K562 (cell line): ENCODE data around the gene WDR35. TPM values are rescaled to one million over a fixed set of nuclear protein-coding genes. Genes with fewer than 3 reads are reported as not detected.
A peak's percentile ranks its signal among the peaks of the same experiment; 100 is the strongest.

ENCODE experiments used
- ATAC-seq: fragments of 200-7000 bp; cut with Tn5 transposase; 3 replicates; pipeline ENCODE4 v1.9.1; 2020; ENCODE audit warnings: moderate library complexity
- BruUV-seq: library from RNA; stranded (reverse); fragments of 400-500 nt; replicated peaks from 2 replicates; lab custom pipeline; 2021; lab: Mats Ljungman, UMichigan
- CTCF ChIA-PET: fragments of 300-600 bp; formaldehyde crosslinking; extraction: SDS; loops from one replicate; lab custom pipeline; 2021; ENCODE audit warnings: low intra/inter-chr PET ratio; lab: Yijun Ruan, JAX
- POLR2A ChIA-PET: fragments of 300-600, 350-650 bp; sonication (Branson Sonifier 250); formaldehyde crosslinking; extraction: SDS; loops from one replicate; lab custom pipeline; 2021; ENCODE audit warnings: antibody characterized with exemption, inconsistent platforms; lab: Yijun Ruan, JAX
- DNase-seq, 4 experiments: peaks; one replicate each; pipeline versions ENCODE4 v3.0.0 to v3.0.0-alpha.2; 2011 to 2018; ENCODE audit warnings: low spot score in 3 of 4, mixed read lengths in 3 of 4; ENCODE audit errors: extremely low read depth in 1 of 4
- FAIRE-seq: peaks from 2 replicates; lab custom pipeline; 2011; peaks lifted over from hg19 to GRCh38; lab: Jason Lieb, UNC
- H2AFZ ChIP-seq: 2 replicates; pipeline ENCODE4 v1.6.0; 2011; ENCODE audit warnings: low read depth, low read length, control low read depth, inconsistent platforms
- H3K27ac ChIP-seq: fragments of 200-600 bp; 3 replicates; pipeline ENCODE4 v1.8.0; 2011; ENCODE audit warnings: low read depth, mild to moderate bottlenecking, control low read depth, inconsistent platforms, low read length, moderate library complexity, mixed read lengths; ENCODE audit errors: extremely low read depth
- H3K27me3 ChIP-seq, 2 experiments: fragments of 300-600 bp in 1 of 2; 2 replicates in 1 of 2; 3 replicates in 1 of 2; pipeline versions ENCODE4 v1.6.0 to v1.8.0; 2011; ENCODE audit warnings: inconsistent platforms in 2 of 2, low read length in 2 of 2, mild to moderate bottlenecking in 1 of 2, mixed read lengths in 1 of 2, moderate library complexity in 1 of 2; ENCODE audit not compliant: control insufficient read depth in 2 of 2, insufficient read depth in 2 of 2
- H3K36me3 ChIP-seq: fragments of 300-600 bp; 3 replicates; pipeline ENCODE4 v1.8.0; 2011; ENCODE audit warnings: mild to moderate bottlenecking, low read length, inconsistent platforms; ENCODE audit not compliant: control insufficient read depth, insufficient read depth
- H3K4me1 ChIP-seq, 2 experiments: fragments of 200-600 bp in 1 of 2; replicated peaks in 1 of 2; 2 replicates in 1 of 2; 3 replicates in 1 of 2; pipeline versions ENCODE4 v1.5.1 to v1.8.0; 2011; ENCODE audit warnings: inconsistent platforms in 2 of 2, low read length in 2 of 2, mild to moderate bottlenecking in 1 of 2, mixed read lengths in 1 of 2, moderate library complexity in 1 of 2; ENCODE audit not compliant: control insufficient read depth in 2 of 2, insufficient read depth in 2 of 2
- H3K4me2 ChIP-seq: 2 replicates; pipeline ENCODE4 v1.6.1; 2011; ENCODE audit warnings: low read length, control low read depth, inconsistent platforms, mixed read lengths; ENCODE audit not compliant: insufficient read depth
- H3K4me3 ChIP-seq: fragments of 200-600 bp; sonication (generic), shearing (Covaris generic); 2 replicates; pipeline ENCODE4 v1.5.1; 2016; ENCODE audit warnings: control low read depth, inconsistent platforms
- H3K79me2 ChIP-seq: fragments of 200-600 bp; 3 replicates; pipeline ENCODE4 v1.8.0; 2011; ENCODE audit warnings: low read length, inconsistent platforms; ENCODE audit not compliant: control insufficient read depth, insufficient read depth
- H3K9ac ChIP-seq, 2 experiments: 2 replicates each; pipeline versions ENCODE4 v1.6.0 to v1.6.1; 2011; ENCODE audit warnings: low read depth in 2 of 2, low read length in 2 of 2, control low read depth in 1 of 2, inconsistent platforms in 1 of 2, mild to moderate bottlenecking in 1 of 2, mixed read lengths in 1 of 2; ENCODE audit not compliant: insufficient read depth in 1 of 2
- H3K9me1 ChIP-seq: one replicate; pipeline ENCODE4 v1.6.0; 2011; ENCODE audit warnings: inconsistent platforms, mild to moderate bottlenecking, low read length, moderate library complexity; ENCODE audit not compliant: control insufficient read depth, insufficient read depth
- H3K9me3 ChIP-seq: replicated peaks from 2 replicates; pipeline ENCODE4 v1.5.1; 2011; ENCODE audit warnings: low read depth, low read length, inconsistent platforms; ENCODE audit not compliant: control insufficient read depth, insufficient read depth
- H4K20me1 ChIP-seq: replicated peaks from 2 replicates; pipeline ENCODE4 v1.6.1; 2011; ENCODE audit warnings: low read length, inconsistent platforms, mixed read lengths; ENCODE audit not compliant: control insufficient read depth, insufficient read depth
- ARID4B ChIP-seq: sonication (generic); formaldehyde crosslinking; IDR thresholded peaks from 2 replicates; pipeline ENCODE4 v1.8.0; 2022; ENCODE audit warnings: mild to moderate bottlenecking, missing genetic modification reagents
- CBX5 ChIP-seq: IDR thresholded peaks from 2 replicates; pipeline ENCODE4 v1.6.1; 2014; ENCODE audit warnings: low read depth, borderline replicate concordance
- CHAMP1 ChIP-seq: fragments of 450-650 bp; IDR thresholded peaks from 2 replicates; pipeline ENCODE4 v1.6.1; 2016; ENCODE audit warnings: mild to moderate bottlenecking
- HDGF ChIP-seq: fragments of 450-650 bp; IDR thresholded peaks from 2 replicates; pipeline ENCODE4 v1.6.1; 2016
- L3MBTL2 ChIP-seq: fragments of 450-650 bp; IDR thresholded peaks from 2 replicates; pipeline ENCODE4 v1.6.1; 2016; ENCODE audit warnings: mild to moderate bottlenecking, moderate library complexity
- NCOA4 ChIP-seq: fragments of 450-650 bp; IDR thresholded peaks from 2 replicates; pipeline ENCODE4 v1.6.1; 2018; ENCODE audit warnings: mild to moderate bottlenecking; ENCODE audit not compliant: partially characterized antibody
- NRF1 ChIP-seq, 2 experiments: fragments of 450-650 bp; IDR thresholded peaks in 1 of 2; conservative IDR thresholded peaks in 1 of 2; 2 replicates each; pipeline ENCODE4 v1.6.1; 2014; ENCODE audit warnings: mild to moderate bottlenecking in 2 of 2
- PTRF ChIP-seq: fragments of 450-650 bp; IDR thresholded peaks from 2 replicates; pipeline ENCODE4 v1.6.1; 2016; ENCODE audit warnings: mild to moderate bottlenecking, missing genetic modification characterization, missing compliant biosample characterization
- THRAP3 ChIP-seq: fragments of 450-650 bp; IDR thresholded peaks from 2 replicates; pipeline ENCODE4 v1.6.1; 2016; ENCODE audit warnings: mild to moderate bottlenecking, inconsistent platforms, borderline replicate concordance
- ZNF589 ChIP-seq: fragments of 200-800 bp; sonication (Bioruptor generic); IDR thresholded peaks from 2 replicates; pipeline ENCODE4 v1.6.1; 2016; ENCODE audit warnings: low read depth, missing genetic modification characterization, missing compliant biosample characterization
- WGBS: fragments of 100-300 bp; shearing (Covaris generic); methylation state at CpG from one replicate; pipeline ENCODE4 v1.1.6; 2016; ENCODE audit warnings: low coverage, mixed read lengths; ENCODE audit not compliant: insufficient coverage; ENCODE audit errors: missing lambda C conversion rate; 5-methylcytosine and 5-hydroxymethylcytosine counted together
- in situ Hi-C: fragments of 300-500 bp; cut with MboI; formaldehyde crosslinking; loops from 4 replicates; pipeline ENCODE4 v1.15.0; 2018; ENCODE audit warnings: inconsistent platforms, mixed read lengths
- intact Hi-C: fragments of 100-400 bp; cut with micrococcal nuclease; formaldehyde crosslinking; loops from 2 replicates; pipeline ENCODE4 v1.14.2; 2022
- polyA plus RNA-seq, 8 experiments: library from polyadenylated mRNA; depleted of rRNA in 4 of 8; stranded (reverse) in 5 of 8; unstranded in 3 of 8; fragments of >200 nt; fragmentation: Nextera tagmentation in 2 of 8; fragmentation: Illumina TruSeq in 1 of 8; extraction: Ambion mirVana in 2 of 8; extraction: Trizol in 1 of 8; gene quantifications; 2 replicates each; pipeline versions ENCODE4 v1.2.1 to v1.2.3, GENCODE V29; 2011 to 2014; ENCODE audit warnings: inconsistent platforms in 1 of 8, missing spikeins in 1 of 8
- total RNA-seq, 7 experiments: library from RNA; depleted of rRNA in 6 of 7; stranded (reverse); fragments of >200 nt in 6 of 7; fragmentation: Illumina TruSeq in 2 of 7; extraction: Trizol in 2 of 7; gene quantifications; 2 replicates each; pipeline versions ENCODE4 v1.2.1 to v1.2.3, GENCODE V29; 2011 to 2021; ENCODE audit warnings: low replicate concordance in 1 of 7
- TF ChIP-seq, protein P1 (sequence below): sonication (generic); formaldehyde crosslinking; IDR thresholded peaks from 2 replicates; pipeline ENCODE4 v1.8.1; 2023; ENCODE audit warnings: mild to moderate bottlenecking, missing genetic modification reagents
- TF ChIP-seq, protein P2 (sequence below): fragments of 250-450 bp; sonication (Bioruptor Pico); IDR thresholded peaks from 2 replicates; pipeline ENCODE4 v1.5.0; 2021

The WDR35 gene
- total and polyA plus RNA-seq, 9 of the 15 experiments (the other 6 are each of a cell fraction or from before 2014, with no cell fraction given) = 3.3 to 13.1 (median 8.0) TPM

DNA sequence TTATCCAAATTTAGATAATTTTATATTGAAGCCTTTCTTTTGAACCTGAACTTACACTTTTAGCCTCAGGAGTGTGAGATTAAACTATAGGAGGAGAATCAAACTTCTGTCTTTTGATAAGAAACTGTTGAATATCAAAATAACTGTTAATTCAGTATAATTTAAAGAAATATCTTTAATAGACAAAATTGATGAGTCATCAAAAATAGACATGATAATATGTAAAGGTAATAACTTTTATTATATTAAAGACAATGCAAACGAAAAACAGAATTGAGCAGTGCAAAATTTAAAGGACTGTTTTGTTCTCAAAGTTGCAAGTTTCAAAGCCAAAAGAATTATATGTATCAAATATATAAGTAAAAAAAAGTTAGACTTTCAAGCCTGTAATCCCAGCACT lies 2.0 kb upstream of the WDR35 start (continued):
- TF ChIP-seq CBX5 = no peak

DNA sequence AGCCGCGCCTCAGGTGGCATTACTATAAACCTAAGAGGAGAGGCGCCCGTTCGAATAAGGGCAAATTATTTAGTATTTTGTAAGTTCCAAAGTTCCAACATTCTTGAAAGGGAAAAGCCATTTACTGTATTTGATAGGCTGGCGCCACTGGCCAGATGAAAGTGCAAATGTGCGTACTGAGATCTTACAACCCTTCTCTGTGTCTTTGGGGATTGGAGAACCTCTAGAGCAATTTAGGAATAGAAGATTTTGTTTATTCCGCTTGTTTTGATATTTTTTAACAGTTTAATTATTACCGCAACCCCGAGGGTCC lies 467 bp upstream of the WDR35 start:
- CTCF ChIA-PET = no interaction called here
- H3K36me3 ChIP-seq = peaks cover 4% of the 10 kb centered on the region; the same call in 2 of the 3 replicates
- intact Hi-C loops = no loop called here
- TF ChIP-seq CHAMP1 (peak; percentile 66; the same call in 1 of the 2 replicates), ARID4B (CRISPR knock-in tag) (no peak), THRAP3 (0 out of 2 replicates have a peak, but pooled peaks have one; percentile 60), NRF1 (conservative IDR thresholded peaks at IDR 0.05 in 1 of 2, IDR thresholded peaks at IDR 0.05 in 1 of 2) (peak in 1 of 2 experiments; percentile 49; a peak in 2 of 4 replicates), L3MBTL2 (no peak; the same call in none of the 2 replicates), NCOA4 (no peak), ZNF589 (CRISPR knock-in tag) (no peak), PTRF (no peak), HDGF (no peak)
- TF ChIP-seq, protein P1, sequence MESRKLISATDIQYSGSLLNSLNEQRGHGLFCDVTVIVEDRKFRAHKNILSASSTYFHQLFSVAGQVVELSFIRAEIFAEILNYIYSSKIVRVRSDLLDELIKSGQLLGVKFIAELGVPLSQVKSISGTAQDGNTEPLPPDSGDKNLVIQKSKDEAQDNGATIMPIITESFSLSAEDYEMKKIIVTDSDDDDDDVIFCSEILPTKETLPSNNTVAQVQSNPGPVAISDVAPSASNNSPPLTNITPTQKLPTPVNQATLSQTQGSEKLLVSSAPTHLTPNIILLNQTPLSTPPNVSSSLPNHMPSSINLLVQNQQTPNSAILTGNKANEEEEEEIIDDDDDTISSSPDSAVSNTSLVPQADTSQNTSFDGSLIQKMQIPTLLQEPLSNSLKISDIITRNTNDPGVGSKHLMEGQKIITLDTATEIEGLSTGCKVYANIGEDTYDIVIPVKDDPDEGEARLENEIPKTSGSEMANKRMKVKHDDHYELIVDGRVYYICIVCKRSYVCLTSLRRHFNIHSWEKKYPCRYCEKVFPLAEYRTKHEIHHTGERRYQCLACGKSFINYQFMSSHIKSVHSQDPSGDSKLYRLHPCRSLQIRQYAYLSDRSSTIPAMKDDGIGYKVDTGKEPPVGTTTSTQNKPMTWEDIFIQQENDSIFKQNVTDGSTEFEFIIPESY (CRISPR knock-in tag) = peak; percentile 53; the same call in 1 of the 2 replicates
- TF ChIP-seq, protein P2, sequence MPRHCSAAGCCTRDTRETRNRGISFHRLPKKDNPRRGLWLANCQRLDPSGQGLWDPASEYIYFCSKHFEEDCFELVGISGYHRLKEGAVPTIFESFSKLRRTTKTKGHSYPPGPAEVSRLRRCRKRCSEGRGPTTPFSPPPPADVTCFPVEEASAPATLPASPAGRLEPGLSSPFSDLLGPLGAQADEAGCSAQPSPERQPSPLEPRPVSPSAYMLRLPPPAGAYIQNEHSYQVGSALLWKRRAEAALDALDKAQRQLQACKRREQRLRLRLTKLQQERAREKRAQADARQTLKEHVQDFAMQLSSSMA = no peak

More for the DNA sequence above, 467 bp upstream of the WDR35 start:
- peaks cover 11% of the 10 kb centered on the region; the same call in 1 of the 3 replicates for H3K79me2 ChIP-seq
- no peaks in the 10 kb centered on the region for H3K9me1 ChIP-seq
- H3K9me3 ChIP-seq = no peaks in the 10 kb centered on the region
- FAIRE-seq = no peak
- no peaks in the 10 kb centered on the region; a peak in 2 of 5 replicates for H3K27me3 ChIP-seq
- peaks cover 0 to 9% of the 10 kb centered on the region in 2 experiments; a peak in 2 of 5 replicates for H3K4me1 ChIP-seq
- POLR2A ChIA-PET = interaction anchor here (1.4 kb wide), 1 partner anchor 16 kb away, joined by 4 read pairs; no protein-coding TSS in a partner anchor
- DNase-seq = no peak
- no peak for ATAC-seq
- H3K4me3 ChIP-seq = peak overlapping the region; percentile 74
- H3K9ac ChIP-seq = peak overlapping the region in 1 of 2 experiments; percentile 91; a peak in 2 of 4 replicates
- 51% methylated on average over 10 of the region's 10 CpGs for WGBS
- peak overlapping the region; percentile 96 for H2AFZ ChIP-seq
- in situ Hi-C loops = no loop called here
- H4K20me1 ChIP-seq = no peaks in the 10 kb centered on the region
- H3K4me2 ChIP-seq = peak overlapping the region; percentile 88
- H3K27ac ChIP-seq = no peak overlapping the region
- no TSS peak for BruUV-seq
